Uterus (tissue), 4 donors: ENCODE measurements around the gene RAB33B. TPM values are rescaled to one million over a fixed set of nuclear protein-coding genes. Genes with fewer than 3 reads are reported as not detected.

Experiments
- DNase-seq, 2 donors: peaks; one replicate each; pipeline ENCODE4 v3.0.0-alpha.2; 2019 to 2020
- H3K27ac ChIP-seq, 2 donors: fragments of 200-600 bp; sonication (generic); 1 replicate in 1 of 2; 2 replicates in 1 of 2; pipeline ENCODE4 v1.5.1; 2016 to 2018
- H3K27me3 ChIP-seq, 2 donors: fragments of 200-600 bp; sonication (generic); one replicate each; pipeline ENCODE4 v1.5.1; 2018 to 2019; ENCODE audit warnings: control low read depth in 1 of 2
- H3K36me3 ChIP-seq, 2 donors: fragments of 200-600 bp; sonication (generic); one replicate each; pipeline ENCODE4 v1.5.1; 2019; ENCODE audit warnings: control low read depth in 1 of 2
- H3K4me1 ChIP-seq, 2 donors: fragments of 200-600 bp; sonication (generic); one replicate each; pipeline ENCODE4 v1.5.1; 2018 to 2019; ENCODE audit warnings: control low read depth in 1 of 2
- H3K4me3 ChIP-seq, 2 donors: fragments of 200-600 bp; sonication (generic); 1 replicate in 1 of 2; 2 replicates in 1 of 2; pipeline ENCODE4 v1.5.1; 2018 to 2019; ENCODE audit warnings: mild to moderate bottlenecking in 1 of 2
- H3K9me3 ChIP-seq, 2 donors: fragments of 200-600 bp; sonication (generic); one replicate each; pipeline ENCODE4 v1.5.1; 2019; ENCODE audit warnings: control low read depth in 1 of 2
- CTCF ChIP-seq, 4 experiments: fragments of 200-600 bp in 2 of 4; fragments of 450-650 bp in 2 of 4; sonication (generic) in 2 of 4; IDR thresholded peaks; one replicate each; pipeline ENCODE4 v1.5.1; 2016 to 2019; ENCODE audit warnings: antibody characterized with exemption in 4 of 4, mild to moderate bottlenecking in 2 of 4, moderate library complexity in 1 of 4
- POLR2A ChIP-seq, 2 donors: fragments of 450-650 bp; IDR thresholded peaks; one replicate each; pipeline ENCODE4 v1.6.1; 2016; ENCODE audit warnings: antibody characterized with exemption in 2 of 2, mild to moderate bottlenecking in 1 of 2, moderate library complexity in 1 of 2
- intact Hi-C: fragments of 100-400 bp; cut with DNase I; formaldehyde crosslinking; loops from one replicate; pipeline ENCODE4 v1.15.1; 2023; ENCODE audit warnings: low total_unique reads
- total RNA-seq, 4 donors: library from RNA; depleted of rRNA in 3 of 4; stranded (reverse); fragments of >200 nt in 3 of 4; gene quantifications; one replicate each; pipeline versions ENCODE4 v1.1.0 to v1.2.4, GENCODE V29; 2014 to 2023
- donor health status: DM: yes; HTN: yes; CAD: no.

RAB33B gene
- total RNA-seq, 4 donors from 2014 or later, result 9.2 to 46.8 (median 13.8) TPM

GRCh38 chr4:139489638-139490037, 35.7 kb downstream of the RAB33B start:
- Histone ChIP-seq H3K4me3 (no peak overlapping the region), H3K4me1 (no peaks in the 10 kb centered on the region), H3K27me3 (no peaks in the 10 kb centered on the region), H3K36me3 (no peaks in the 10 kb centered on the region), H3K9me3 (no peaks in the 10 kb centered on the region), H3K27ac (no peak overlapping the region)
- no peak for TF ChIP-seq POLR2A (IDR thresholded peaks at IDR 0.05)
- TF ChIP-seq CTCF (IDR thresholded peaks at IDR 0.05), result no peak
- no peak for DNase-seq
- intact Hi-C loops, result loop anchor here (10.0 kb wide), 1 partner anchor 145 kb away; no protein-coding TSS in a partner anchor

GRCh38 chr4:139492429-139492828, 38.5 kb downstream of the RAB33B start:
- TF ChIP-seq POLR2A (IDR thresholded peaks at IDR 0.05) (no peak), CTCF (IDR thresholded peaks at IDR 0.05) (no peak)
- DNase-seq, result no peak
- H3K27me3 ChIP-seq, result no peaks in the 10 kb centered on the region
- H3K9me3 ChIP-seq, result no peaks in the 10 kb centered on the region
- no peak overlapping the region for H3K4me3 ChIP-seq
- no peaks in the 10 kb centered on the region for H3K36me3 ChIP-seq
- intact Hi-C loops, result loop anchor here (10.0 kb wide), 1 partner anchor 142 kb away; no protein-coding TSS in a partner anchor
- H3K27ac ChIP-seq, result no peak overlapping the region
- H3K4me1 ChIP-seq, result no peaks in the 10 kb centered on the region

DNA sequence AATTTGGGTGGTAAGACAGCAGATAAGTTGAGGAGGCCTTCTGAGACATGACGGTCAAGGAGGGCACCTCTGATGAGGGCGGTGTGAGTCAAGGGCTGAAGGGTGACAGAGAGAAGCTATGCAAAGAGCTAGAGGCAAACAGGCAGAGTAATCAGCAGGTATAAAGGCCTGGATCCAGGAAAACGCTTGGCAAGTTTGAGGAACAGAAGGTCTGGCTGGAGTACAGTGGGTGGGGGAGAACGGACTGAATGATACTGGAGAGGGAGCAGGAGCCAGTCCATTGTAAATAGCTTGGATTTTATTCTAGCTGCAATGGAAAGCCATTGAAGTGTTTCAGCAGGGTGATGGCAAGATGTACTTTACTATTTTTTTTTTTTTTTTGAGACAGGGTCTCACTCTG, 39.3 kb downstream of the RAB33B start:
- H3K4me3 ChIP-seq, result no peak overlapping the region
- no peaks in the 10 kb centered on the region for H3K36me3 ChIP-seq
- no peak for DNase-seq
- intact Hi-C loops, result loop anchor here (10.0 kb wide), 1 partner anchor 142 kb away; no protein-coding TSS in a partner anchor
- no peaks in the 10 kb centered on the region for H3K4me1 ChIP-seq
- no peaks in the 10 kb centered on the region for H3K27me3 ChIP-seq
- no peaks in the 10 kb centered on the region for H3K9me3 ChIP-seq
- TF ChIP-seq POLR2A (IDR thresholded peaks at IDR 0.05) (no peak), CTCF (IDR thresholded peaks at IDR 0.05) (no peak)
- no peak overlapping the region for H3K27ac ChIP-seq

GRCh38 chr4:139499186-139499585, 45.3 kb downstream of the RAB33B start:
- Histone ChIP-seq H3K27ac (no peak overlapping the region), H3K4me1 (no peaks in the 10 kb centered on the region), H3K36me3 (no peaks in the 10 kb centered on the region), H3K27me3 (no peaks in the 10 kb centered on the region), H3K9me3 (no peaks in the 10 kb centered on the region), H3K4me3 (no peak overlapping the region)
- TF ChIP-seq CTCF (IDR thresholded peaks at IDR 0.05) (no peak), POLR2A (IDR thresholded peaks at IDR 0.05) (no peak)
- intact Hi-C loops, result loop anchor here (10.0 kb wide), 1 partner anchor 136 kb away; no protein-coding TSS in a partner anchor
- DNase-seq, result no peak

- Histone ChIP-seq H3K4me1 (no peaks in the 10 kb centered on the region), H3K4me3 (no peak overlapping the region), H3K9me3 (no peaks in the 10 kb centered on the region), H3K27ac (no peak overlapping the region), H3K36me3 (no peaks in the 10 kb centered on the region), H3K27me3 (no peaks in the 10 kb centered on the region)
- DNase-seq, result no peak
- intact Hi-C loops, result no loop called here
- TF ChIP-seq POLR2A (IDR thresholded peaks at IDR 0.05) (no peak), CTCF (IDR thresholded peaks at IDR 0.05) (no peak)
These were observed 47.2 kb downstream of the RAB33B start for GRCh38 chr4:139501117-139501516.
